ENCODE results near the gene SSBP2.

The SSBP2 gene

GRCh38 chr5:81363093-81363871, 387.6 kb downstream of the SSBP2 start:
- no peak for DNase-seq
